ENCODE measurements around the gene SEC61A2.

DNA sequence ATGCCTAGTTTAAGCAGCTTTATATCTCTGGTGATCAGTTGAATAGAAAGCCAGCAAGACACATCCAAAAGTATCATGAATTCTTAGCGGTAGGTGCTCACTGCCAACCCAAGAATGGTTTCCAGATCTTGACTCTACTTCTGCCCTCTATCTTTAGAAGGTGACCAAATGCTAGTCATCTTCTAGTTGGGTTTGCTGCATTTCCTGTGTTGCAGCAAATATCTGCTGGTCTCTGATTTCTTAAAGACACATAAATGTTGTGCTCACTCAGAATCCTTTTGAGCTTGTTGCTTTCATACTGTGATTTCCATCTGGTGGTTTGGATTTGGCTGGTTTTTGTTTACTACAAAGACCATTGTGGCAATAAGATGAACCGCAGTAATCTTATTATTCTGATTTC, 68.7 kb downstream of the SEC61A2 start:
- TF ChIP-seq, protein P1, sequence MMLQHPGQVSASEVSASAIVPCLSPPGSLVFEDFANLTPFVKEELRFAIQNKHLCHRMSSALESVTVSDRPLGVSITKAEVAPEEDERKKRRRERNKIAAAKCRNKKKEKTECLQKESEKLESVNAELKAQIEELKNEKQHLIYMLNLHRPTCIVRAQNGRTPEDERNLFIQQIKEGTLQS (IDR thresholded peaks at IDR 0.05; ENCODE audit: borderline replicate concordance, extremely low read depth, low read depth, low read length), result no peak
- TF ChIP-seq SIX5 (IDR thresholded peaks at IDR 0.05; ENCODE audit: low read depth, low read length, severe bottlenecking) (no peak), SMAD5 (IDR thresholded peaks at IDR 0.05; ENCODE audit: low read depth) (no peak), BHLHE40 (IDR thresholded peaks at IDR 0.05; ENCODE audit: borderline replicate concordance in 1 of 2, low read depth in 2 of 2, low read length in 1 of 2) (no peak)
